Measurements from ENCODE around the gene TOX4. TPM values are rescaled to one million over a fixed set of nuclear protein-coding genes. Genes with fewer than 3 reads are reported as not detected.
A peak's percentile ranks its signal among the peaks of the same experiment; 100 is the strongest.

TOX4 gene
- total RNA-seq, 1 donor from 2014 or later = 35.7 TPM

DNA sequence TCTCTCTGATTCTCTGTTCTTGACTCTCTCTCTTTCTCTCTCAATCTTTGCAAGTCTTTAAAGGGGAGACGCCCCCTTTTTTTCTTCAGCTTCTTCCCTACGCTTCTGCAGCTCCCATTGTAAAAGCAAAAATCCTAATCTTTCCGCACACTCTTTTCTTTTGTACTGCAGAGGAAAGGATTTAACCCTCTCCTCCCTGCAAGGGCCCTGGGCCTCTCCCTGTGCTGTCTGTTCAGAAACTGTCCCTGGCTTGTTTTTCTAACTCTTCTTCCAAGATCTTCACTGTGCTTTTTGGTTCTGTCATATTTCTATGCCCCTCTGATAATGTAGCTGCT lies 60.1 kb downstream of the TOX4 start:
- Histone ChIP-seq H3K27ac (peak overlapping the region; percentile 99), H2AFZ (replicated peaks) (no peak overlapping the region)
- peaks cover 59% of the 10 kb centered on the region for H3K4me1 Mint-ChIP-seq

GRCh38 chr14:21539189-21539940 lies 62.4 kb downstream of the TOX4 start:
- Histone ChIP-seq H3K36me3 (no peaks in the 10 kb centered on the region), H3K9ac (peak overlapping the region; percentile 6), H3K4me3 (peak overlapping the region; percentile 41), H3K4me1 (peaks cover 55% of the 10 kb centered on the region), H4K20me1 (ENCODE audit: low read depth) (peaks cover 13% of the 10 kb centered on the region), H3K27ac (peak overlapping the region; percentile 99), H3K4me2 (peak overlapping the region; percentile 96), H3K79me2 (ENCODE audit: low read depth) (peaks cover 58% of the 10 kb centered on the region), H3K9me3 (ENCODE audit: low read depth) (no peaks in the 10 kb centered on the region), H3K27me3 (no peaks in the 10 kb centered on the region), H3F3A (ENCODE audit: low read depth) (peaks cover 85% of the 10 kb centered on the region), H2AFZ (replicated peaks) (no peak overlapping the region)
- peak overlapping the region; percentile 79 for H3K4me3 Mint-ChIP-seq
- peak overlapping the region; percentile 94 for H3K27ac Mint-ChIP-seq
- DNase-seq (ENCODE audit: low spot score) = peak; percentile 92
- TF ChIP-seq, protein P1, sequence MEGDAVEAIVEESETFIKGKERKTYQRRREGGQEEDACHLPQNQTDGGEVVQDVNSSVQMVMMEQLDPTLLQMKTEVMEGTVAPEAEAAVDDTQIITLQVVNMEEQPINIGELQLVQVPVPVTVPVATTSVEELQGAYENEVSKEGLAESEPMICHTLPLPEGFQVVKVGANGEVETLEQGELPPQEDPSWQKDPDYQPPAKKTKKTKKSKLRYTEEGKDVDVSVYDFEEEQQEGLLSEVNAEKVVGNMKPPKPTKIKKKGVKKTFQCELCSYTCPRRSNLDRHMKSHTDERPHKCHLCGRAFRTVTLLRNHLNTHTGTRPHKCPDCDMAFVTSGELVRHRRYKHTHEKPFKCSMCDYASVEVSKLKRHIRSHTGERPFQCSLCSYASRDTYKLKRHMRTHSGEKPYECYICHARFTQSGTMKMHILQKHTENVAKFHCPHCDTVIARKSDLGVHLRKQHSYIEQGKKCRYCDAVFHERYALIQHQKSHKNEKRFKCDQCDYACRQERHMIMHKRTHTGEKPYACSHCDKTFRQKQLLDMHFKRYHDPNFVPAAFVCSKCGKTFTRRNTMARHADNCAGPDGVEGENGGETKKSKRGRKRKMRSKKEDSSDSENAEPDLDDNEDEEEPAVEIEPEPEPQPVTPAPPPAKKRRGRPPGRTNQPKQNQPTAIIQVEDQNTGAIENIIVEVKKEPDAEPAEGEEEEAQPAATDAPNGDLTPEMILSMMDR (IDR thresholded peaks at IDR 0.05) = no peak
- TF ChIP-seq EZH2phosphoT487 (IDR thresholded peaks at IDR 0.05) = no peak
- no peak for TF ChIP-seq EZH2 (IDR thresholded peaks at IDR 0.05)
- peaks cover 66% of the 10 kb centered on the region for H3K4me1 Mint-ChIP-seq
- H3K36me3 Mint-ChIP-seq = no peaks in the 10 kb centered on the region
- H3K27me3 Mint-ChIP-seq (ENCODE audit: insufficient read depth, low read depth) = peaks cover 5% of the 10 kb centered on the region
- H3K9me3 Mint-ChIP-seq = no peaks in the 10 kb centered on the region

More for the DNA sequence above, 60.1 kb downstream of the TOX4 start:
- Mint-ChIP-seq H3K27ac (peak overlapping the region; percentile 100), H3K9me3 (no peaks in the 10 kb centered on the region), H3K27me3 (ENCODE audit: insufficient read depth, low read depth) (peaks cover 7% of the 10 kb centered on the region), H3K36me3 (peaks cover 4% of the 10 kb centered on the region), H3K4me3 (peak overlapping the region; percentile 90)
- Histone ChIP-seq H3K9me3 (ENCODE audit: low read depth) (no peaks in the 10 kb centered on the region), H3K4me2 (peak overlapping the region; percentile 96), H3K36me3 (peaks cover 3% of the 10 kb centered on the region), H3K9ac (peak overlapping the region; percentile 43), H3K27me3 (no peaks in the 10 kb centered on the region), H4K20me1 (ENCODE audit: low read depth) (peaks cover 36% of the 10 kb centered on the region), H3F3A (ENCODE audit: low read depth) (peaks cover 85% of the 10 kb centered on the region), H3K79me2 (ENCODE audit: low read depth) (peaks cover 69% of the 10 kb centered on the region), H3K4me1 (peaks cover 56% of the 10 kb centered on the region), H3K4me3 (peak overlapping the region; percentile 100)
- TF ChIP-seq EZH2 (IDR thresholded peaks at IDR 0.05) (no peak), EZH2phosphoT487 (IDR thresholded peaks at IDR 0.05) (no peak)
- TF ChIP-seq, protein P1 (IDR thresholded peaks at IDR 0.05) = no peak
- DNase-seq (ENCODE audit: low spot score) = peak; percentile 84

DNA sequence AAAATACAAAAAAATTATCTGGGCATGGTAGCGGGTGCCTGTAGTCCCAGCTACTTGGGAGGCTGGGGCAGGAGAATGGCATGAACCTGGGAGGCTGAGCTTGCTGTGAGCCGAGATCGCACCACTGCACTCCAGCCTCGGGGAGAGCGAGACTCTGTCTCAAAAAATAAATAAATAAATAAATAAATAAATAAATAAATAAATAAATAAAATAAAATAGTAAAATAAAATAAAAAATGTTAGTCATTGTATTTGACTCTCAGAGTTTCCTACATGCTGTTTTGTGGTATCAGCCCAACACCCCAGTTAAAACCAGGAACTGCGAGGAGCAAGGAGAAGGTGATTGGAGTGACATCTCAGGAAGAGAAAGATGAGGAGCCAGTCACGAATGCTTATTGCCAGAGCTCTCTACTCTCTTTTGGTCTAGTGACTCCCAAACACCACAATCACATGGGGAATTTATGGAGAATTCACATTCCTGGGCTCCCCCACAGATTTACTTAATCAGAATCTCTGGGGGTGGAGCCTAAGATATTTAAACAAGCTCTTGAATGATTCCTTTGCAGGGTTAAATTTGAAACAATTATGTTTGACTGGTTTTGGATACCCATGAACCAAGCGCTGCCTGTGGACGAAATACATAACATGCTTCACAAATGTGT lies 64.5 kb downstream of the TOX4 start:
- peak overlapping the region; percentile 56 for H3K27ac ChIP-seq
- H3K4me3 Mint-ChIP-seq = peak overlapping the region; percentile 66
- H3K36me3 Mint-ChIP-seq = no peaks in the 10 kb centered on the region

More for the DNA sequence above, 64.5 kb downstream of the TOX4 start:
- no peaks in the 10 kb centered on the region for H3K27me3 ChIP-seq
- peaks cover 55% of the 10 kb centered on the region for H3K4me1 ChIP-seq
- Mint-ChIP-seq H3K27ac (peak overlapping the region; percentile 87), H3K4me1 (peaks cover 57% of the 10 kb centered on the region), H3K9me3 (no peaks in the 10 kb centered on the region), H3K27me3 (ENCODE audit: insufficient read depth, low read depth) (peaks cover 7% of the 10 kb centered on the region)
- no peaks in the 10 kb centered on the region for H3K9me3 ChIP-seq (ENCODE audit: low read depth)
- H3K9ac ChIP-seq = no peak overlapping the region
- no peak overlapping the region for H3K4me3 ChIP-seq
- peaks cover 63% of the 10 kb centered on the region for H3F3A ChIP-seq (ENCODE audit: low read depth)
- H3K4me2 ChIP-seq = no peak overlapping the region
- TF ChIP-seq, protein P1 (IDR thresholded peaks at IDR 0.05) = no peak
- TF ChIP-seq EZH2phosphoT487 (IDR thresholded peaks at IDR 0.05) = no peak
- TF ChIP-seq EZH2 (IDR thresholded peaks at IDR 0.05) = no peak
- DNase-seq (ENCODE audit: low spot score) = no peak
- H3K36me3 ChIP-seq = no peaks in the 10 kb centered on the region
- H2AFZ ChIP-seq (replicated peaks) = no peak overlapping the region
- peaks cover 36% of the 10 kb centered on the region for H3K79me2 ChIP-seq (ENCODE audit: low read depth)
- no peaks in the 10 kb centered on the region for H4K20me1 ChIP-seq (ENCODE audit: low read depth)
